HEK293 (cell line): Measurements from ENCODE around the gene SNTG2.

ENCODE experiments used
- CTCF ChIA-PET: fragments of 350-600 bp; formaldehyde crosslinking; extraction: SDS; loops from one replicate; lab custom pipeline; 2021; ENCODE audit warnings: antibody characterized with exemption; lab: Yijun Ruan, JAX
- POLR2A ChIA-PET: fragments of 300-600 bp; formaldehyde crosslinking; extraction: SDS; loops from one replicate; lab custom pipeline; 2020; ENCODE audit warnings: antibody characterized with exemption, inconsistent platforms; lab: Yijun Ruan, JAX
- H3K27ac ChIP-seq: fragments of 200-500 bp; sonication (Bioruptor generic); 2 replicates; pipeline ENCODE4 v1.5.1; 2014; ENCODE audit warnings: low read depth, low read length, control low read depth, inconsistent platforms; ENCODE audit errors: extremely low read depth
- H3K36me3 ChIP-seq, 2 experiments: fragments of 200-500 bp in 1 of 2; sonication (Bioruptor generic) in 1 of 2; 1 replicate in 1 of 2; 2 replicates in 1 of 2; pipeline ENCODE4 v1.5.1; 2014 to 2017; ENCODE audit warnings: inconsistent platforms in 2 of 2, low read length in 2 of 2; ENCODE audit not compliant: control insufficient read depth in 2 of 2, insufficient read depth in 1 of 2
- H3K4me1 ChIP-seq: fragments of 200-500 bp; sonication (Bioruptor generic); 2 replicates; pipeline ENCODE4 v1.5.1; 2014; ENCODE audit warnings: mild to moderate bottlenecking, low read length, inconsistent platforms; ENCODE audit not compliant: control insufficient read depth, insufficient read depth
- H3K4me3 ChIP-seq: 2 replicates; pipeline ENCODE4 v1.5.1; 2011; ENCODE audit warnings: low read depth, mild to moderate bottlenecking, control low read depth, low read length, moderate library complexity
- H3K9me3 ChIP-seq: fragments of 200-500 bp; sonication (Bioruptor generic); 2 replicates; pipeline ENCODE4 v1.5.1; 2014; ENCODE audit warnings: low read depth, low read length, inconsistent platforms; ENCODE audit not compliant: control insufficient read depth, insufficient read depth
- EGR2 ChIP-seq: fragments of 450-650 bp; formaldehyde crosslinking; IDR thresholded peaks from 2 replicates; pipeline ENCODE4 v1.5.1; 2016; ENCODE audit warnings: low read depth, missing biosample characterization, missing genetic modification characterization
- GFI1B ChIP-seq: fragments of 450-650 bp; formaldehyde crosslinking; IDR thresholded peaks from 2 replicates; pipeline ENCODE4 v1.5.1; 2016; ENCODE audit warnings: missing biosample characterization, missing genetic modification characterization
- IKZF3 ChIP-seq: fragments of 450-650 bp; IDR thresholded peaks from 2 replicates; pipeline ENCODE4 v1.5.0; 2018; ENCODE audit warnings: missing biosample characterization, mild to moderate bottlenecking, missing genetic modification characterization, moderate library complexity
- REPIN1 ChIP-seq: fragments of 450-650 bp; formaldehyde crosslinking; IDR thresholded peaks from 2 replicates; pipeline ENCODE4 v1.5.1; 2017; ENCODE audit warnings: missing biosample characterization, missing genetic modification characterization, low read depth
- YY2 ChIP-seq: fragments of 450-650 bp; formaldehyde crosslinking; IDR thresholded peaks from 2 replicates; pipeline ENCODE4 v1.5.1; 2016; ENCODE audit warnings: missing biosample characterization, missing genetic modification characterization
- ZBTB20 ChIP-seq: fragments of 450-650 bp; formaldehyde crosslinking; IDR thresholded peaks from 2 replicates; pipeline ENCODE4 v1.5.1; 2016; ENCODE audit warnings: missing biosample characterization, missing genetic modification characterization
- ZBTB21 ChIP-seq: fragments of 450-650 bp; formaldehyde crosslinking; IDR thresholded peaks from 2 replicates; pipeline ENCODE4 v1.5.1; 2017; ENCODE audit warnings: missing biosample characterization, missing genetic modification characterization
- ZBTB8A ChIP-seq: fragments of 450-650 bp; formaldehyde crosslinking; IDR thresholded peaks from 2 replicates; pipeline ENCODE4 v1.5.1; 2016; ENCODE audit warnings: missing biosample characterization, missing genetic modification characterization
- ZNF132 ChIP-seq: fragments of 450-650 bp; formaldehyde crosslinking; IDR thresholded peaks from 2 replicates; pipeline ENCODE4 v1.5.1; 2017; ENCODE audit warnings: missing biosample characterization, missing genetic modification characterization, borderline replicate concordance
- ZNF16 ChIP-seq: fragments of 450-650 bp; formaldehyde crosslinking; IDR thresholded peaks from 2 replicates; pipeline ENCODE4 v1.5.1; 2016; ENCODE audit warnings: low read depth, missing biosample characterization, missing genetic modification characterization
- ZNF2 ChIP-seq: fragments of 450-650 bp; formaldehyde crosslinking; IDR thresholded peaks from 2 replicates; pipeline ENCODE4 v1.5.1; 2016; ENCODE audit warnings: missing biosample characterization, missing genetic modification characterization
- ZNF211 ChIP-seq: fragments of 450-650 bp; formaldehyde crosslinking; IDR thresholded peaks from 2 replicates; pipeline ENCODE4 v1.5.1; 2016; ENCODE audit warnings: low read depth, missing biosample characterization, missing genetic modification characterization
- ZNF221 ChIP-seq: fragments of 450-650 bp; formaldehyde crosslinking; IDR thresholded peaks from 2 replicates; pipeline ENCODE4 v1.5.1; 2017; ENCODE audit warnings: missing biosample characterization, missing genetic modification characterization, borderline replicate concordance
- ZNF274 ChIP-seq, 2 experiments: fragments of 200-500 bp in 1 of 2; fragments of 450-650 bp in 1 of 2; sonication (Bioruptor generic) in 1 of 2; formaldehyde crosslinking in 1 of 2; IDR thresholded peaks; 2 replicates each; pipeline versions ENCODE4 v1.5.1 to v1.6.1; 2014 to 2016; ENCODE audit warnings: borderline replicate concordance in 1 of 2, inconsistent platforms in 1 of 2, low read length in 1 of 2, missing biosample characterization in 1 of 2, missing genetic modification characterization in 1 of 2
- ZNF341 ChIP-seq: fragments of 450-650 bp; formaldehyde crosslinking; IDR thresholded peaks from 2 replicates; pipeline ENCODE4; 2016; ENCODE audit warnings: low read depth, missing biosample characterization, missing genetic modification characterization
- ZNF548 ChIP-seq: fragments of 450-650 bp; formaldehyde crosslinking; IDR thresholded peaks from 2 replicates; pipeline ENCODE4 v1.5.1; 2016; ENCODE audit warnings: missing biosample characterization, missing genetic modification characterization
- ZNF558 ChIP-seq: fragments of 450-650 bp; formaldehyde crosslinking; IDR thresholded peaks from 2 replicates; pipeline ENCODE4 v1.5.1; 2016; ENCODE audit warnings: missing biosample characterization, missing genetic modification characterization
- ZNF560 ChIP-seq: fragments of 450-650 bp; formaldehyde crosslinking; IDR thresholded peaks from 2 replicates; pipeline ENCODE4 v1.5.1; 2017; ENCODE audit warnings: missing biosample characterization, missing genetic modification characterization, borderline replicate concordance
- ZNF600 ChIP-seq: fragments of 450-650 bp; formaldehyde crosslinking; IDR thresholded peaks from 2 replicates; pipeline ENCODE4 v1.5.1; 2016; ENCODE audit warnings: missing biosample characterization, missing genetic modification characterization
- ZNF664 ChIP-seq: fragments of 450-650 bp; formaldehyde crosslinking; IDR thresholded peaks from 2 replicates; pipeline ENCODE4 v1.5.1; 2016; ENCODE audit warnings: missing biosample characterization, missing genetic modification characterization
- ZNF837 ChIP-seq: fragments of 450-650 bp; formaldehyde crosslinking; IDR thresholded peaks from 2 replicates; pipeline ENCODE4 v1.5.1; 2016; ENCODE audit warnings: missing biosample characterization, missing genetic modification characterization
- ZNF843 ChIP-seq: fragments of 450-650 bp; formaldehyde crosslinking; IDR thresholded peaks from 2 replicates; pipeline ENCODE4 v1.5.1; 2016; ENCODE audit warnings: missing biosample characterization, missing genetic modification characterization
- TF ChIP-seq, protein P1 (sequence below): fragments of 450-650 bp; formaldehyde crosslinking; IDR thresholded peaks from 2 replicates; pipeline ENCODE4 v1.5.1; 2016; ENCODE audit warnings: missing biosample characterization, missing genetic modification characterization
- TF ChIP-seq, protein P2 (sequence below): fragments of 450-650 bp; formaldehyde crosslinking; IDR thresholded peaks from 2 replicates; pipeline ENCODE4 v1.5.1; 2016; ENCODE audit warnings: missing biosample characterization, missing genetic modification characterization
- TF ChIP-seq, protein P3 (sequence below): IDR thresholded peaks from 2 replicates; pipeline ENCODE4 v1.6.1; 2011; ENCODE audit warnings: mild to moderate bottlenecking, low read depth, low read length, borderline replicate concordance
- TF ChIP-seq, protein P4 (sequence below): fragments of 450-650 bp; formaldehyde crosslinking; IDR thresholded peaks from 2 replicates; pipeline ENCODE4 v1.5.0; 2017; ENCODE audit warnings: missing biosample characterization, missing genetic modification characterization, borderline replicate concordance

Gene SNTG2

DNA sequence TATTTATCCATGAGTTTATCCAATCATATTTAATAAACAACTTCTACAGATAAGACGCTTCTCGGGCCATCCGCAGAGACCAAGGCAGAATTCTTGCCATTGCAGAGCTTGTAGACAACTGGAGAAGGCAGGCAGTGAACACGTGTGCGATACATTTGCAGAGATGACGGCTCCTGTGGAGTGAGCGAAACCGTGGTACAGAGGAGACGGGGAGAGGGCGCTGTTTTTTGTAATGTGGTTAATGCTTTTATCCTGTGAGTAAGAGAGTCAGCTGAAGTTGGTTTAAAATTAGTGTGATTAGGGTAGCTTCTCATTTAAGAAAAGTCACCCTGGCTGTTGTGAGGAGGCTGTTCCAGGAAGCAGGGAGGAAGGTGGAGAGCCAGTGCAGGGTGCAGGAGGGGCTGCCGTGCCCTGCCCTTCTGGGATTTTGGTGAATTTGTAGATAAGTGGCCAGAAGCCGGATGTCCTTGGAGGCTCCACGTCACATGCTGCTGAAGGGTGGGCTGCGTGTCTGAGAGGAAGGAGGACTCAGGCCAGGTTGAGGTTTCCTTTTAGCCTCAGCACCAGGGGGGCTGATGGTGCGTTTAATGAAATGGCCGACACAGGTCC, 151.4 kb downstream of the SNTG2 start:
- CTCF ChIA-PET: no interaction called here
- POLR2A ChIA-PET: no interaction called here
- H3K36me3 ChIP-seq: no peaks in the 10 kb centered on the region
- H3K27ac ChIP-seq: no peak overlapping the region
- no peak overlapping the region for H3K4me3 ChIP-seq
- H3K9me3 ChIP-seq: no peaks in the 10 kb centered on the region
- TF ChIP-seq ZNF211 (tag by site-specific recombination) (no peak), ZBTB20 (no peak), ZNF16 (tag by site-specific recombination) (no peak), ZBTB21 (no peak), IKZF3 (tag by site-specific recombination) (no peak), ZNF132 (no peak), REPIN1 (no peak), ZNF558 (tag by site-specific recombination) (no peak), ZNF2 (tag by site-specific recombination) (no peak), ZBTB8A (tag by site-specific recombination) (no peak)
- TF ChIP-seq, protein P1, sequence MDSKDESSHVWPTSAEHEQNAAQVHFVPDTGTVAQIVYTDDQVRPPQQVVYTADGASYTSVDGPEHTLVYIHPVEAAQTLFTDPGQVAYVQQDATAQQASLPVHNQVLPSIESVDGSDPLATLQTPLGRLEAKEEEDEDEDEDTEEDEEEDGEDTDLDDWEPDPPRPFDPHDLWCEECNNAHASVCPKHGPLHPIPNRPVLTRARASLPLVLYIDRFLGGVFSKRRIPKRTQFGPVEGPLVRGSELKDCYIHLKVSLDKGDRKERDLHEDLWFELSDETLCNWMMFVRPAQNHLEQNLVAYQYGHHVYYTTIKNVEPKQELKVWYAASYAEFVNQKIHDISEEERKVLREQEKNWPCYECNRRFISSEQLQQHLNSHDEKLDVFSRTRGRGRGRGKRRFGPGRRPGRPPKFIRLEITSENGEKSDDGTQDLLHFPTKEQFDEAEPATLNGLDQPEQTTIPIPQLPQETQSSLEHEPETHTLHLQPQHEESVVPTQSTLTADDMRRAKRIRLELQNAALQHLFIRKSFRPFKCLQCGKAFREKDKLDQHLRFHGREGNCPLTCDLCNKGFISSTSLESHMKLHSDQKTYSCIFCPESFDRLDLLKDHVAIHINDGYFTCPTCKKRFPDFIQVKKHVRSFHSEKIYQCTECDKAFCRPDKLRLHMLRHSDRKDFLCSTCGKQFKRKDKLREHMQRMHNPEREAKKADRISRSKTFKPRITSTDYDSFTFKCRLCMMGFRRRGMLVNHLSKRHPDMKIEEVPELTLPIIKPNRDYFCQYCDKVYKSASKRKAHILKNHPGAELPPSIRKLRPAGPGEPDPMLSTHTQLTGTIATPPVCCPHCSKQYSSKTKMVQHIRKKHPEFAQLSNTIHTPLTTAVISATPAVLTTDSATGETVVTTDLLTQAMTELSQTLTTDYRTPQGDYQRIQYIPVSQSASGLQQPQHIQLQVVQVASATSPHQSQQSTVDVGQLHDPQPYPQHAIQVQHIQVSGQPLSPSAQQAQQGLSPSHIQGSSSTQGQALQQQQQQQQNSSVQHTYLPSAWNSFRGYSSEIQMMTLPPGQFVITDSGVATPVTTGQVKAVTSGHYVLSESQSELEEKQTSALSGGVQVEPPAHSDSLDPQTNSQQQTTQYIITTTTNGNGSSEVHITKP: no peak
- TF ChIP-seq, protein P2, sequence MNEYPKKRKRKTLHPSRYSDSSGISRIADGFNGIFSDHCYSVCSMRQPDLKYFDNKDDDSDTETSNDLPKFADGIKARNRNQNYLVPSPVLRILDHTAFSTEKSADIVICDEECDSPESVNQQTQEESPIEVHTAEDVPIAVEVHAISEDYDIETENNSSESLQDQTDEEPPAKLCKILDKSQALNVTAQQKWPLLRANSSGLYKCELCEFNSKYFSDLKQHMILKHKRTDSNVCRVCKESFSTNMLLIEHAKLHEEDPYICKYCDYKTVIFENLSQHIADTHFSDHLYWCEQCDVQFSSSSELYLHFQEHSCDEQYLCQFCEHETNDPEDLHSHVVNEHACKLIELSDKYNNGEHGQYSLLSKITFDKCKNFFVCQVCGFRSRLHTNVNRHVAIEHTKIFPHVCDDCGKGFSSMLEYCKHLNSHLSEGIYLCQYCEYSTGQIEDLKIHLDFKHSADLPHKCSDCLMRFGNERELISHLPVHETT (tag by site-specific recombination): no peak
- no peaks in the 10 kb centered on the region for H3K4me1 ChIP-seq

DNA sequence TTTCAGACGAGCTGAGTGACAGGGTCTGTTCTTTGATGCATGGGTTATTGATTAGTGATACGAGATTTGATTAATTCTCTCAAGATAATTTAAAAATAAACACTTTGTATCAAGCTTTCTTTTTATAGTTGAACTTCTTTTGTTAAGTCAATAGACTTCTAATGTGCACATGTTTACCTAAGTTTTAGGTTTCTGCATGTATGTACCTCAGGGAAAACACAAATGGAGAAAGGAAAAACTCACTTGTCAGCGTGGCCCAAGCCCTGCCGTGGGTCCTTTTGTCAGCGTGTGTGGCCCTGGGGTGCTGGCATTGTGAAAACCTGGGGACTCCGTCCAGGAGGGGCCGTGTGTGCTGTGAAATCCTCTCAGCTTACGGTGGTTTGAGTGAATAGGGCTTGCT, 153.7 kb downstream of the SNTG2 start:
- Histone ChIP-seq H3K27ac (no peak overlapping the region), H3K9me3 (no peaks in the 10 kb centered on the region), H3K4me1 (no peaks in the 10 kb centered on the region), H3K4me3 (no peak overlapping the region), H3K36me3 (no peaks in the 10 kb centered on the region)
- POLR2A ChIA-PET: no interaction called here
- CTCF ChIA-PET: interaction anchor here (0.6 kb wide), 1 partner anchor 124 kb away, joined by 3 read pairs; no protein-coding TSS in a partner anchor
- TF ChIP-seq GFI1B: no peak
- TF ChIP-seq, protein P3, sequence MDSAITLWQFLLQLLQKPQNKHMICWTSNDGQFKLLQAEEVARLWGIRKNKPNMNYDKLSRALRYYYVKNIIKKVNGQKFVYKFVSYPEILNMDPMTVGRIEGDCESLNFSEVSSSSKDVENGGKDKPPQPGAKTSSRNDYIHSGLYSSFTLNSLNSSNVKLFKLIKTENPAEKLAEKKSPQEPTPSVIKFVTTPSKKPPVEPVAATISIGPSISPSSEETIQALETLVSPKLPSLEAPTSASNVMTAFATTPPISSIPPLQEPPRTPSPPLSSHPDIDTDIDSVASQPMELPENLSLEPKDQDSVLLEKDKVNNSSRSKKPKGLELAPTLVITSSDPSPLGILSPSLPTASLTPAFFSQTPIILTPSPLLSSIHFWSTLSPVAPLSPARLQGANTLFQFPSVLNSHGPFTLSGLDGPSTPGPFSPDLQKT: no peak
- TF ChIP-seq ZNF600 (tag by site-specific recombination): no peak
- TF ChIP-seq YY2 (tag by site-specific recombination): no peak
- TF ChIP-seq ZNF837: no peak
- no peak for TF ChIP-seq ZNF221 (tag by site-specific recombination)
- TF ChIP-seq ZNF274 (IDR thresholded peaks at IDR 0.05; ENCODE audit: low read length): no peak
- TF ChIP-seq ZNF274 (tag by site-specific recombination; IDR thresholded peaks at IDR 0.05; ENCODE audit: borderline replicate concordance): no peak
- TF ChIP-seq ZNF664 (tag by site-specific recombination): no peak
- TF ChIP-seq, protein P4, sequence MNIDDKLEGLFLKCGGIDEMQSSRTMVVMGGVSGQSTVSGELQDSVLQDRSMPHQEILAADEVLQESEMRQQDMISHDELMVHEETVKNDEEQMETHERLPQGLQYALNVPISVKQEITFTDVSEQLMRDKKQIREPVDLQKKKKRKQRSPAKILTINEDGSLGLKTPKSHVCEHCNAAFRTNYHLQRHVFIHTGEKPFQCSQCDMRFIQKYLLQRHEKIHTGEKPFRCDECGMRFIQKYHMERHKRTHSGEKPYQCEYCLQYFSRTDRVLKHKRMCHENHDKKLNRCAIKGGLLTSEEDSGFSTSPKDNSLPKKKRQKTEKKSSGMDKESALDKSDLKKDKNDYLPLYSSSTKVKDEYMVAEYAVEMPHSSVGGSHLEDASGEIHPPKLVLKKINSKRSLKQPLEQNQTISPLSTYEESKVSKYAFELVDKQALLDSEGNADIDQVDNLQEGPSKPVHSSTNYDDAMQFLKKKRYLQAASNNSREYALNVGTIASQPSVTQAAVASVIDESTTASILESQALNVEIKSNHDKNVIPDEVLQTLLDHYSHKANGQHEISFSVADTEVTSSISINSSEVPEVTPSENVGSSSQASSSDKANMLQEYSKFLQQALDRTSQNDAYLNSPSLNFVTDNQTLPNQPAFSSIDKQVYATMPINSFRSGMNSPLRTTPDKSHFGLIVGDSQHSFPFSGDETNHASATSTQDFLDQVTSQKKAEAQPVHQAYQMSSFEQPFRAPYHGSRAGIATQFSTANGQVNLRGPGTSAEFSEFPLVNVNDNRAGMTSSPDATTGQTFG (tag by site-specific recombination): no peak
- TF ChIP-seq ZNF341 (tag by site-specific recombination): no peak
- TF ChIP-seq ZNF2 (tag by site-specific recombination): no peak
- TF ChIP-seq ZNF560: no peak
- TF ChIP-seq ZNF843 (tag by site-specific recombination): no peak
- no peak for TF ChIP-seq ZNF548 (tag by site-specific recombination)
- TF ChIP-seq EGR2 (tag by site-specific recombination): no peak
- TF ChIP-seq, protein P2 (tag by site-specific recombination): no peak
